ENCODE measurements around the gene GLI2.

The GLI2 gene

DNA sequence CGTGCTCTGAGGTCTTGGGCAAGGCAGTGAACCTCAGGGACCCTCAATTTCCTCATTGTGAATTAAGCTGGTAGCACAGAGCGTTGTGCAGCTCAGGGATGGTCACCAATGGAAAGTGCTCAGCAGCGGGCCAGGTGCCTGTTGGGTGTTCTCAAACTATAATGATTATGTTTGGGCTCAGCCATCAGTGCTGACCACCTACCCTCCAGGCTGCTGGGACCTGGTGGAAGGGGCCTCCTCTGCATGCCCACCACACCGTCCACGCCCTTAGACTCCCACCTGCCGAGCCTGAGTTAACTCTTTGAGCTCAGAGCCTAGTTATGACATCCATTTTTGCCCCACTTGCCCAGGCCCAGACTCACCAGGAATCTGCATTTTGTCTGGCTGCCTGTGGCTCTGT lies 35.0 kb downstream of the GLI2 start:
- DNase-seq (ENCODE audit: low spot score): no peak

DNA sequence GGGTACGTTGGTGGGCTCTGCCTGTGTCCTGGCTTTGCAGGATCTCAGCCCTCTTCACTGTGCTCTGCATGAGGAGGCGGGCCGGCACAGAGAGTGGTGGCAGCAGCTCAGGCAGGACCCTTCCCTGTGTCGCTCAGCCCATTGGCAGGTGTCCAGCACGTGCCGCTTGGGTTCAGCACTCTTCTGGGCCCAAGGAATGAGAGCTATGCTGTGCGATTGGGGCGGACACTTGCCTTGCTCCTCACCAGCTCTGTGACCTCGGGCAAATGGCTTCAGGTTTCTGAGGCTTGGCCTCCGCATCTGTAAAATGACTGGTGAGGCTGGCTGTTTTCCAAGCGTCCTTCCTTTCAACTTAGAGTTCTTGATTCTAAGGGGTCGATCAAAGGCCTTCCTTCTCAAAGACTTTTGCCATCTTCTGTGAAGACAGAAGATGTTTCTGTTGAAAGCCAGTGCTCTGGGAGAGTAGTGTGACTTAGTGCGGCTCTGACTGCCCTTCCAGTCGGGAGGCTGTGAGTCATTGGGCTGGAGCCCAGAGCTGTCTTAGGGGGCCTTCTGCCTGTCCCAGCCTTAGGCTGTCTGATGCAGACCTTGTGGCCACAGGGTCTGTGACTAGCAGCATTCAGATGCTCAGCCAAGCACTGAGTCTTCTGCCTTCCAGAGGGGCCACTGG lies 35.6 kb downstream of the GLI2 start:
- no peak for DNase-seq (ENCODE audit: low spot score)

DNA sequence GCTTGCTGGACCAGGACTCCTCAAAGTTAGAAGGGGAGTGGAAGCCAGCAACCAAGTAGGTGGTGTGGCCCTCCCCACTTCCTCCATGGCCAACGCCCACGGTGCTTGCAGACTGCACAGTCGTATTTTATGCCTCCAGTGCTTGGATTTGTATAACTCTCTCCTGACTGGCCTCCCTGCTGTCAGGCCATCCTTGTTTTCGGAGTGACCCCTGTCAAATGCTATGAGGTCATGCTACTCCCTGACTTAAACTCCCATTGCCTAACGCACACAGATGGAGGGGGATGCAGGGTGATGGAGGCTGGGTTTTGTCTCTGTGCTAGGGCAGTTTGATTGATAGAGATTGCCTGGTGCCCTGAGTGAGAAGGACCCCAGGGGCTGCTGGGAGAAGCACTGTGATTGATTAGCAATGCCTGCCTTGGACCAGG lies 36.1 kb downstream of the GLI2 start:
- DNase-seq (ENCODE audit: low spot score): no peak

DNA sequence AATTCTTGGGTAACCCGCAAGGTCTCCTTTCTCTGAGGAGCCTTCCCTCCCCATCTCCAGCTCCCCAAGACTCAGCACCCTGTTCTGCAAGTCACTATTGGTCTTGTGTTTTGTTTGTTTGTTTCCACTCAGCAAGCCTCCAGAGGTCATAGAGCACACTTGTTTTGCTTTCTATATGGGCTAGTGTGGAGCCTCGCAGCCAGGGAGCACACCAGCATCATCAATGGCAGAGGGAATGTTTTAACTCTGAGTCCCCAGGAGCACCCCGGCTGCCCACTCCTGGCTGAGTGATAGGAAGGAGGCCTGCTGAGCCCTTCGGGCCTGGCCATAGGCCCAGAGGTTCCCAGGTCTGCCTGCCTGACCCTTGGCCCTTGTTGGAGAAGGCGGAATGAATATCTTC lies 36.6 kb downstream of the GLI2 start:
- no peak for DNase-seq (ENCODE audit: low spot score)

DNA sequence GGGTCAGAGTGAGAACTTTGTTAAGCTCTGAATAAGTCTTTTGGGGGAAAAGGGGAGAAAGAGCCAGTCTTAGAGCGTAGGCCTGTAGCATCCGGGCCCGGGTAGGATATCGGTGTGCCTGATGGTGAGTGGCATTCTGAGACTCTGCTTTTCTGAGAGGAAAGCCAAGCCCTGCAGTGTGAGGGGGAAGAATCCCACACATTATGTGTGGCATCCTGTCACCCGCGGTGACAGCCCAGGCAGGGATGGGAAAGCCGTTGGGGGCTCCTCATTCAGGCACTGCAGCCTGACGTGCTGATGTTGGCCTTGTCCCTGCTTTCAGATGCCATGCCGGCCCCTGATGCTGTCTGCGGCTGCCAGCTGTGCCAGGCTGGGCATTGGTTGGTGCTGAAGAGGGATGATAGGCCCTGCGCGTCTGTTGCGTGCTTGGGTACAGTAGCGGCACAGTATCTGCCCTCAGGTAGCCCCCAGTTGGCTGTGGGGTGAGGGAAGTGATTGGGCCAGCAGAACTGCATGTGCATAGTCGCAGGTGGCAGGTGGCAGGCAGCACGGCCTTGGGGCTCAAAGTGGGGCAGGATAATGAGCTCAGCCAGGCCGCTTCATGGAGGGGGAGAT lies 37.6 kb downstream of the GLI2 start:
- no peak for DNase-seq (ENCODE audit: low spot score)

DNA sequence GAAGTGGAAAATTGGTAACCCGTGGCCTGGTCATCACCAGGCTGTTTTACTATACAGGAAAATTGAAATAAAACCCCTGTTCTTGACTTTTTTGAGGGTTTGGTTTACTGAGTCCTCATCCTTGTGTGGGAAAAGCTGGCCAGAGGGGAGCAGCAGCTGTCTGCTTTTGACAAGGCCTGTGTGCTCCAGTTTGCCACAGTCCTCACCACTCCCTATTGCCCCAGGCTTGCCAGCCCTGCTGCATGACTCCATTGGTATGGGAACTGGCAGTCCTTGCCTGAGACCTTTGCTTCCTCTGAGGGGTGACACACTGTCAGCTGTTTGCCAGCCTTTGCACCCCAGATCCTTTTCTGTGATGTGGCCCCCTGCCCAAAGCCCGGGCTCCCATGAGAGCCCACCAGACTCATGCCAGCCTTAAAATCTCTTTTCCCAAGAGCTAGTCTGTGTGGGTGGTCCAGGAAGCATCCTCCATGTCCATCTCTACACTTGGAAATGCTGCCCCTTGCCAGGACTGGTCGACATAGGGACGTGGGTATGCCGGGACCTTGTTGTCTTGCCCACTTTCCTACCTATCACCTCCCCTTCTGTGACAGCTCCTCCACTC lies 39.0 kb downstream of the GLI2 start:
- DNase-seq (ENCODE audit: low spot score): no peak

DNA sequence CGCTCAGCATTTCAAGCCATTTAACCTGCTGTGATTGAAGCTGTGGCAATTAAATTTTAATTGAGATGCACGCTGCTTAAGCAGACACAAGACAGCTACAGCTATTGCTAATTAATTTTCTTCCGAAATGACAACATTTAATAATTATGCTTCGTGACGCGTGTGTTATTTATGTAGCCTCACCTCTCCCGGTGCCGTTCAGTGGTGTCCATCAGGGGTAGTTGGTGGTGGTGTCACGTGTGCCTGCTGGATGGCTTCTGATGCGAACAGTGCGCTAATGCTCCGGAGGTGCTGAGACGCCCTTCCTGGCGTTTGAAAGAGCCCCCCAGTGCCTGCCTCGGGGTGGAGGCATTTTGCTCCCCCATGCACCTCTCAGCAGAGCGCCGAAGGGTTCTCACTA lies 39.5 kb downstream of the GLI2 start:
- DNase-seq (ENCODE audit: low spot score): no peak

DNA sequence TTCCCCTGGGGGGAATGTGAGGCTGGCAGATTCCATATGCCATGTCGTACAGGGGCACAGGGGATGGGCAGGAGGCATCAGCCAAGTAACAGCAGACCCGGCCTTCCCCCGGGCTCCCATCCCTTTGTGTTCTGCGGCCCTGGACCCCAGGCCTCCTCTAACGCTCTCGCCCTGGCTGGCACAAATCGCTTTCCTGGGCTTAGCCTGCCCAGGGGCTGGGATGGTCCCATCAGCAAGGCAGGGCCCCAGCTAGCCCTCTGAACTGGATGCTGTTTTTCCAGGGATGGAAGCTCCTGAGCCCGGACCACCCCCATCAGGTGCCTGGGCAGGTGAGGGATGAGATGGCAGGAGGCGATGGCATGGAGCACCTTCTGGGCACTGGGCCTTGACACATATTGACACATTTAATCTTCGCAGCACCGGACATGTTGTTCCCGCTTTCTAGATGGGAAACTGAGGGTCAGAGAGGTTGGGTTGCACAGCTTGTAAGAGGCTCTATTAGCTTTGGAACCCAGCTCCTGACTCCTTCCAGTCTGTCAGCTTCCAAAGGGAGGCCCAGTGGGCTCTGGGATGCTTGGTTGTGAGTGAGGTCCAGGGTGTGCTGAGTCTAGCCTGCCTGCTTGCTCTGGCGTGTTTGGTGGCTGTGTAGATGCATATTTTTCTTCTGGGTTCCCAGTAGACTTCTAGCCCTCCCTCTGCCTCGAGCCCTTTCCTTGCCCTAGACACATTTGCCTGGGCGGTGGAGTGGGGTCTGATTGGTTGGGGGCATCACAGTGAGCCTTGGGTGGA lies 40.3 kb downstream of the GLI2 start:
- no peak for DNase-seq (ENCODE audit: low spot score)

DNA sequence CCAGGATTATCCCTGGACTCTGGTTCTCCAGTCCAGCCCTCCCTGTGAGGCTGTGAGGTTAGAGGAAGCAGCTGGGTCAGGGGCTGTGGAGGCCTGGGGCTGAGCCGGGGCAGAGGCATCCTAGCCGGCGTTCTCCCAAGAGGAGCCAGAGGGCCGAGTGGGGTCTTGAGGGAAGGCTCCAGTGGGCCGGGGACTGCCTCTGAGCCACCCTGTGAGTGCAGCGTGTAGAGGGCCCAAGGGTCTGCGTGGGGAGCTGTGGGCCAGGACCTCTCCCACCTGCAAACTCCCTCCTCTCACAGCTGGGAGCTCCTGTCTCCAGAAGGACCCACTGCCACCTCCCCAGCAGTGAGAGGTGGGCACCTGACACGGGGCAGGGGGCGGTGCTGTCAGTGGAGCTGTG lies 41.0 kb downstream of the GLI2 start:
- no peak for DNase-seq (ENCODE audit: low spot score)

DNA sequence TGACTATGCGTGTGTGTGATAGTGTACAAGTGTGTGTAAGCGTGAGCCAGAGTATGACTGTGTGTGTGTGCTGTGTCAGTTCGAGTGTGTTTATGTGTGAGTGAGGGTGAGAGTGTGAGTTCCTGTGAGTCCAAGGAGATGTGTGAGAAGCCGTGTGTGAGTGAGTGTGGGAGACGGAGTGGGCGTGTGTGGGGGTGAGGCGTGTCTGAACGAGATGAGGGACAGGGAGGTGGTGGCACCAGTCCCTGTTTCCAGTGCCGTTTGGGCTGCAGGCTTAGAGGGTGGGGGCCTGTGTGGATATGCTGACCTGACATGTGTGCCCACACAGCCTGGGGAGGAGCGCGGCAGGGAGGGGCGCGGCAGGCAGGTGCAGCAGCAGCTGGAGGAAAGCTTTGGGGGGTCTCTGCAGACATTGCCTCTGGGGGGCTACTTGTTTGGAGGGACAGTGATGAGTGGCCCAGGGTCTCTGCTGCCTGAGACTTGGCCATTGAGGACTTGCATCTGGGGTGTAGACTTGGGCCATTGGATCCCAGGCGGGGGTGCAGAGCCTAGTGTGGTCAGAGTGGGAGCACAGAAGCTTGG lies 41.6 kb downstream of the GLI2 start:
- DNase-seq (ENCODE audit: low spot score): no peak

DNA sequence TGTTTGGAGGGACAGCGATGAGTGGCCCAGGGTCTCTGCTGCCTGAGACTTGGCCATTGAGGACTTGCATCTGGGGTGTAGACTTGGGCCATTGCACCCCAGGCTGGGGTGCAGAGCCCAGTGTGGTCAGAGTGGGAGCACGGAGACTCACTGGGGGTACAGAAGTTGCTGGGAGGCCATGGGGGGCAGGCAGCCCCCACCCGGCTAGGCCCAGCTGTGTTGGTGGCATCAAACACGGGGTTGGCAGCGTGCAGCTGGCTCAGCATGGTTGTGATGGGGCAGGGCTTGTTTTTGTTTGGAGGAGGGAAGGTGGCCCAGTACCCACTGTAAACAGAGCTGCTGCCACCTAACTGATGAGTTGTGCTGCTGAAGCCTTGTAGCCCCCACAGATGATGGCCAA lies 42.1 kb downstream of the GLI2 start:
- DNase-seq (ENCODE audit: low spot score): no peak

DNA sequence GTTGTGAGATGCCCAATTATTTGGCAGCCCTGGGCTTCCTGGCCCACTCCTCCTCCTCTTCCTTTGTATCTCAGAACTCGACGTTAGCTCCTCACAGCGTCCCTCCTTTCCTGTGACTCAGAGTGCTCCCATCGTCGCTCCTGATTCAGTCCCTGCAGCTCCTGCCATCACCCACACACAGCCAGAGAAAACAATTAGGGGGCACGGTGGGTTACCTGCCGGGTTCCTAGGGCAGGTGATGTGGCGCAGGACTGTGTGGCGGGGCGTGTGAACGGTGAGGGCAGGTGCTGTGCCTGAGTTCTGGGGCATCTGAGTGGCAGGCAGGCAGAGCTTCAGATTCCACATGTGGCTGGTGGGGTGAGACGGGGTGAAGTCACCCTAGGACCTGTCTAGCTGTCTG lies 42.6 kb downstream of the GLI2 start:
- DNase-seq (ENCODE audit: low spot score): no peak

DNA sequence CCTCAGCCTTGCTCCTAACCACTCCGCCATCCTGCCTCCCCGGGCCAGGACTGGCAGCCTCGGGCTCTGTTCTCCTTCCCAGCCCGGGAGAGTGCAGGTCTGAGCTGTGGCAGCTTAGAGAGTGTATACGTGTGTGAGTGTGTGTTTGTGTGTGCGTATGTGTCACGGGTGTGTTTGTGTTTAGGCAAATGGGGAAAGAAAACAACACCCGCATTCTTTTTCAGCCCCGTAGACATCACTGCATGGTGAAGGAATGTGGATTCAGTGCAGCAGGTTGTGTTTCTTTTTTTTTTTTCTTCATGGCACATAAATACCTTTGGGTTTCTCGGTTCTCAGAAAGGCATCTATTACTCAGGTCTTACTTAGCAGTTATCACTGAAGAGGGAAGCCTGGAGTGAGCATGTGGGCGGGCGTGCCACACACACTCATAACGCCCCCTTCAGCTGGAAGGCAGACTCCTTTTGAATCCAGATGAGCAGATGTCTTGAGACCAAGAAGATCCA lies 44.2 kb downstream of the GLI2 start:
- peak; percentile 2 for DNase-seq (ENCODE audit: low spot score)

DNA sequence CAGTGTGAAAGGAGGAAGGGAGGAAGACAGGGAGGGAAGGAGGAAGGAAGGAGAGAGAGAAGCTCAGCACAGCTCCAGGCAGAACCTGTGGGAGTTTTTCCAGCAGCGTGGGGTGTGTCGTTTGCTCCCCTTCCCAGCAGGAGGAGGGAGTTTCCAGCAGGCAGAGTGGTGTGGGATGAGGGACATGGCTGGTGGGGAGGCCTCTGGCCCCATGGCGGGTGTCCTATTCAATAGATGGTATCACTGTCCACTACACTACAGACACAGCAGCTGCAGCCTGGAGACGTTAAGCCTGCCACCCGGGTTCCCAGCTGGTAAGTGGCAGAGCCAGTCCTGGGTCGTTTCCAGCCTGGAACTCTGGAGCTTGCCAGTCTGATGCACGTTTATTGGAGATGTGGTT lies 44.7 kb downstream of the GLI2 start:
- no peak for DNase-seq (ENCODE audit: low spot score)

DNA sequence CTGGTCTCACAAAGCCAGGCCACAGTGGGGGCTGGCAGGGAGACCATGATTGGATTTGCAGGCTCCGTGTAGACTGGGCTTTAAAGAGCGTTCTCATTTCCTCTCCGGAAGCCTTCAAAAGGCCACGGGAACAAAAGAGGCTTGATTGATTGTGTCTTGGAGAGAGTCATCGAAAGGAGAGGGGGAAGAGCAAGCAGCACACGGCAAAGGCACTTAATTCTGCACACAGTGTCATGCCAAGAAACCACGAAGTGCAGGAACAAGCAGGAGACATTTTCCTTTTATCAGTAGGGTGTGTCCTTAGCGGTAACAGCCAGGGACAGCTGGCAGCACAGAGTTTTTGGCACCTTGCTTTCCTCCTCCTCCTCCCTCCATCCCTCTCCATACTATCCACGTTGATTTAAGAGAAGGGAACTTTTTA lies 47.7 kb downstream of the GLI2 start:
- no peak for DNase-seq (ENCODE audit: low spot score)

DNA sequence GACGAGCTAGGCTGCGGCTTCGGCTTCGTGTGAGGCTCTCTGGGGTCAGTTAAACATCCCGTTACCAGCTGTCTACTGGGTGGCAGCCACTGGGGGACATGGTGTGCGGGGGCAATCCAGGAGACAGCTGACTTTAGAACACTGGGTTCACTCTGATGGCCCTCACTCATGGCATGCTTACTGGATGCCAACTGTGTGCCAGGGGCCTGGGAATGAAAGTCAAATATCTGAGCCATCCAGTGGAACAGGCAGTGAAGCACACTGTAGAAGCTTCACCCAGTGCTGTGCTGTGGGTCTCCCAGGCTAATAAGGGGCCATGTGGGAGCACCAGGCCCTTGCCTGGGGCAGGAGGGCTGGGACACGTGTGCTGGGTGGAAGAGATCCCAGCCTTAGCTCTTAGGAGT lies 48.3 kb downstream of the GLI2 start:
- DNase-seq (ENCODE audit: low spot score): no peak
